Thyroid gland (tissue), 4 donors: Measurements from ENCODE around the gene DAB2IP. TPM values are rescaled to one million over a fixed set of nuclear protein-coding genes. Genes with fewer than 3 reads are reported as not detected.
A peak's percentile ranks its signal among the peaks of the same experiment; 100 is the strongest.

Experiments
- DNase-seq, 2 donors: peaks; one replicate each; pipeline ENCODE4 v3.0.0-alpha.2; 2019
- H3K27ac ChIP-seq, 3 donors: fragments of 200-600 bp; sonication (generic); 1 replicate in 2 of 3; 2 replicates in 1 of 3; pipeline ENCODE4 v1.5.1; 2016 to 2019; ENCODE audit warnings: mild to moderate bottlenecking in 1 of 3, moderate library complexity in 1 of 3
- H3K27me3 ChIP-seq: fragments of 200-600 bp; sonication (generic); one replicate; pipeline ENCODE4 v1.5.1; 2019
- H3K36me3 ChIP-seq, 2 donors: fragments of 200-600 bp; sonication (generic); one replicate each; pipeline ENCODE4 v1.5.1; 2016 to 2019
- H3K4me1 ChIP-seq, 2 donors: fragments of 200-600 bp; sonication (generic); one replicate each; pipeline ENCODE4 v1.5.1; 2017 to 2019
- H3K4me3 ChIP-seq, 3 donors: fragments of 200-600 bp; sonication (generic); replicated peaks in 1 of 3; 1 replicate in 2 of 3; 2 replicates in 1 of 3; pipeline ENCODE4 v1.5.1; 2016; ENCODE audit warnings: mild to moderate bottlenecking in 1 of 3
- H3K9me3 ChIP-seq: fragments of 200-600 bp; sonication (generic); one replicate; pipeline ENCODE4 v1.5.1; 2017
- CTCF ChIP-seq, 6 experiments: fragments of 200-600 bp in 3 of 6; fragments of 450-650 bp in 3 of 6; sonication (generic) in 3 of 6; IDR thresholded peaks; one replicate each; pipeline ENCODE4 v1.5.1; 2016 to 2019; ENCODE audit warnings: antibody characterized with exemption in 6 of 6, mild to moderate bottlenecking in 2 of 6, inconsistent platforms in 1 of 6, moderate library complexity in 1 of 6
- POLR2A ChIP-seq, 2 donors: fragments of 450-650 bp; IDR thresholded peaks; one replicate each; pipeline ENCODE4 v1.6.1; 2017; ENCODE audit warnings: antibody characterized with exemption in 2 of 2, mild to moderate bottlenecking in 2 of 2, moderate library complexity in 1 of 2
- WGBS, 2 donors: methylation state at CpG; one replicate each; pipeline ENCODE4 v1.1.5; 2017; 5-methylcytosine and 5-hydroxymethylcytosine counted together
- intact Hi-C: fragments of 100-400 bp; cut with DNase I; formaldehyde crosslinking; loops from one replicate; pipeline ENCODE4 v1.15.1; 2023
- total RNA-seq, 4 donors: library from RNA; depleted of rRNA; stranded (reverse); fragments of >200 nt; gene quantifications; one replicate each; pipeline ENCODE4 v1.2.3, GENCODE V29; 2016

The DAB2IP gene
- total RNA-seq, 4 donors from 2014 or later, result 26.0 to 48.5 (median 38.2) TPM

GRCh38 chr9:121672986-121673385 is 21.6 kb downstream of the DAB2IP start:
- H3K27me3 ChIP-seq, result no peaks in the 10 kb centered on the region
- DNase-seq, result no peak
- H3K9me3 ChIP-seq, result no peaks in the 10 kb centered on the region
- H3K4me3 ChIP-seq, result no peak overlapping the region
- 94 to 100% methylated on average over 1 of the region's 1 CpG for WGBS, 2 donors
- TF ChIP-seq CTCF (IDR thresholded peaks at IDR 0.05), result no peak
- TF ChIP-seq POLR2A (IDR thresholded peaks at IDR 0.05), result no peak
- H3K4me1 ChIP-seq, result peaks cover 0 to 15% of the 10 kb centered on the region in 2 donors
- H3K27ac ChIP-seq, result no peak overlapping the region
- intact Hi-C loops, result no loop called here
- no peaks in the 10 kb centered on the region for H3K36me3 ChIP-seq

- no peaks in the 10 kb centered on the region for H3K27me3 ChIP-seq
- H3K27ac ChIP-seq, result no peak overlapping the region
- H3K4me3 ChIP-seq, result no peak overlapping the region
- DNase-seq, result no peak
- intact Hi-C loops, result no loop called here
- no peaks in the 10 kb centered on the region for H3K36me3 ChIP-seq
- H3K4me1 ChIP-seq, result peaks cover 0 to 15% of the 10 kb centered on the region in 2 donors
- WGBS, 2 donors, result 86 to 93% methylated on average over 7 of the region's 7 CpGs
- TF ChIP-seq POLR2A (IDR thresholded peaks at IDR 0.05), result no peak
- no peak for TF ChIP-seq CTCF (IDR thresholded peaks at IDR 0.05)
- no peaks in the 10 kb centered on the region for H3K9me3 ChIP-seq
Observed at GRCh38 chr9:121673576-121673975, 22.1 kb downstream of the DAB2IP start.

- intact Hi-C loops, result no loop called here
- Histone ChIP-seq H3K4me3 (no peak overlapping the region), H3K4me1 (peaks cover 0 to 15% of the 10 kb centered on the region in 2 donors), H3K27me3 (no peaks in the 10 kb centered on the region), H3K27ac (no peak overlapping the region), H3K36me3 (no peaks in the 10 kb centered on the region), H3K9me3 (no peaks in the 10 kb centered on the region)
- no peak for TF ChIP-seq POLR2A (IDR thresholded peaks at IDR 0.05)
- no peak for TF ChIP-seq CTCF (IDR thresholded peaks at IDR 0.05)
- 92 to 93% methylated on average over 5 to 8 of the region's 8 CpGs for WGBS, 2 donors
- no peak for DNase-seq
Observed at GRCh38 chr9:121674017-121674416, 22.6 kb downstream of the DAB2IP start.

- Histone ChIP-seq H3K27me3 (no peaks in the 10 kb centered on the region), H3K36me3 (no peaks in the 10 kb centered on the region), H3K4me3 (no peak overlapping the region), H3K27ac (no peak overlapping the region), H3K9me3 (no peaks in the 10 kb centered on the region), H3K4me1 (peaks cover 0 to 15% of the 10 kb centered on the region in 2 donors)
- DNase-seq, result no peak
- 60 to 65% methylated on average over 6 of the region's 6 CpGs for WGBS, 2 donors
- no peak for TF ChIP-seq POLR2A (IDR thresholded peaks at IDR 0.05)
- TF ChIP-seq CTCF (IDR thresholded peaks at IDR 0.05), result no peak
- intact Hi-C loops, result no loop called here
Observed at GRCh38 chr9:121674952-121675351, 23.5 kb downstream of the DAB2IP start.

GRCh38 chr9:121675381-121675780 is 23.9 kb downstream of the DAB2IP start:
- H3K27me3 ChIP-seq, result no peaks in the 10 kb centered on the region
- peak overlapping the region in 1 of 3 donors; percentile 17 for H3K27ac ChIP-seq
- H3K4me3 ChIP-seq, result no peak overlapping the region
- intact Hi-C loops, result no loop called here
- no peaks in the 10 kb centered on the region for H3K36me3 ChIP-seq
- no peaks in the 10 kb centered on the region for H3K9me3 ChIP-seq
- no peak for DNase-seq
- TF ChIP-seq POLR2A (IDR thresholded peaks at IDR 0.05), result no peak
- TF ChIP-seq CTCF (IDR thresholded peaks at IDR 0.05), result no peak
- 89 to 90% methylated on average over 5 to 6 of the region's 6 CpGs for WGBS, 2 donors
- peaks cover 0 to 15% of the 10 kb centered on the region in 2 donors for H3K4me1 ChIP-seq
